ENCODE results near the gene PTPRE.

DNA sequence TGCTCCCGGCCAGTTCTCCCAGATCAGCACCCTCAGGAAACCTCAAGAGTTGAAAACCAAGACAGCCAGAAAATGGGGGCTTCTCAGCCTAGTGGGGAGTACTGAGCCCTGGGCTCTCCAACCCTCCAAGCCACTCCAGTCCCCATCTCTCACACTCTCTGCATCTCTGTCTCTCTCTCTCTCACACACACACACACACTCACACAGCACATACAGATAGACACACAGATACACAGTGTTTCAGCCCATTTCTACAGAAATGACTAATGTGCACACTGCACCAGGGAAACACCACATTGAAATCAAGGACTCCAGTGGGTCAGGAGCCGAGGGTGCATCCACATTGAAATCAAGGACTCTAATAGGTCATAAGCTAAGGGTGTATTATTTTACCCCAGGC lies 111.8 kb downstream of the PTPRE start:
- TF ChIP-seq, protein P1, sequence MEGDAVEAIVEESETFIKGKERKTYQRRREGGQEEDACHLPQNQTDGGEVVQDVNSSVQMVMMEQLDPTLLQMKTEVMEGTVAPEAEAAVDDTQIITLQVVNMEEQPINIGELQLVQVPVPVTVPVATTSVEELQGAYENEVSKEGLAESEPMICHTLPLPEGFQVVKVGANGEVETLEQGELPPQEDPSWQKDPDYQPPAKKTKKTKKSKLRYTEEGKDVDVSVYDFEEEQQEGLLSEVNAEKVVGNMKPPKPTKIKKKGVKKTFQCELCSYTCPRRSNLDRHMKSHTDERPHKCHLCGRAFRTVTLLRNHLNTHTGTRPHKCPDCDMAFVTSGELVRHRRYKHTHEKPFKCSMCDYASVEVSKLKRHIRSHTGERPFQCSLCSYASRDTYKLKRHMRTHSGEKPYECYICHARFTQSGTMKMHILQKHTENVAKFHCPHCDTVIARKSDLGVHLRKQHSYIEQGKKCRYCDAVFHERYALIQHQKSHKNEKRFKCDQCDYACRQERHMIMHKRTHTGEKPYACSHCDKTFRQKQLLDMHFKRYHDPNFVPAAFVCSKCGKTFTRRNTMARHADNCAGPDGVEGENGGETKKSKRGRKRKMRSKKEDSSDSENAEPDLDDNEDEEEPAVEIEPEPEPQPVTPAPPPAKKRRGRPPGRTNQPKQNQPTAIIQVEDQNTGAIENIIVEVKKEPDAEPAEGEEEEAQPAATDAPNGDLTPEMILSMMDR (IDR thresholded peaks at IDR 0.05), result no peak
- TF ChIP-seq, protein P2, sequence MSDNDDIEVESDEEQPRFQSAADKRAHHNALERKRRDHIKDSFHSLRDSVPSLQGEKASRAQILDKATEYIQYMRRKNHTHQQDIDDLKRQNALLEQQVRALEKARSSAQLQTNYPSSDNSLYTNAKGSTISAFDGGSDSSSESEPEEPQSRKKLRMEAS (CRISPR knock-in tag; IDR thresholded peaks at IDR 0.05), result no peak
- no peak for TF ChIP-seq SP1 (CRISPR knock-in tag; conservative IDR thresholded peaks at IDR 0.05)
- TF ChIP-seq CREB1 (CRISPR knock-in tag; IDR thresholded peaks at IDR 0.05), result no peak
- no peak for TF ChIP-seq NFYB (CRISPR knock-in tag; conservative IDR thresholded peaks at IDR 0.05; ENCODE audit: low read depth)
- TF ChIP-seq, protein P3, sequence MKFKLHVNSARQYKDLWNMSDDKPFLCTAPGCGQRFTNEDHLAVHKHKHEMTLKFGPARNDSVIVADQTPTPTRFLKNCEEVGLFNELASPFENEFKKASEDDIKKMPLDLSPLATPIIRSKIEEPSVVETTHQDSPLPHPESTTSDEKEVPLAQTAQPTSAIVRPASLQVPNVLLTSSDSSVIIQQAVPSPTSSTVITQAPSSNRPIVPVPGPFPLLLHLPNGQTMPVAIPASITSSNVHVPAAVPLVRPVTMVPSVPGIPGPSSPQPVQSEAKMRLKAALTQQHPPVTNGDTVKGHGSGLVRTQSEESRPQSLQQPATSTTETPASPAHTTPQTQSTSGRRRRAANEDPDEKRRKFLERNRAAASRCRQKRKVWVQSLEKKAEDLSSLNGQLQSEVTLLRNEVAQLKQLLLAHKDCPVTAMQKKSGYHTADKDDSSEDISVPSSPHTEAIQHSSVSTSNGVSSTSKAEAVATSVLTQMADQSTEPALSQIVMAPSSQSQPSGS (CRISPR knock-in tag; IDR thresholded peaks at IDR 0.05; ENCODE audit: borderline replicate concordance, low read depth), result no peak
- no peak for TF ChIP-seq ZNF232 (CRISPR knock-in tag; IDR thresholded peaks at IDR 0.05)
- TF ChIP-seq ELF4 (CRISPR knock-in tag; IDR thresholded peaks at IDR 0.05; ENCODE audit: low read depth), result no peak
- TF ChIP-seq, protein P4, sequence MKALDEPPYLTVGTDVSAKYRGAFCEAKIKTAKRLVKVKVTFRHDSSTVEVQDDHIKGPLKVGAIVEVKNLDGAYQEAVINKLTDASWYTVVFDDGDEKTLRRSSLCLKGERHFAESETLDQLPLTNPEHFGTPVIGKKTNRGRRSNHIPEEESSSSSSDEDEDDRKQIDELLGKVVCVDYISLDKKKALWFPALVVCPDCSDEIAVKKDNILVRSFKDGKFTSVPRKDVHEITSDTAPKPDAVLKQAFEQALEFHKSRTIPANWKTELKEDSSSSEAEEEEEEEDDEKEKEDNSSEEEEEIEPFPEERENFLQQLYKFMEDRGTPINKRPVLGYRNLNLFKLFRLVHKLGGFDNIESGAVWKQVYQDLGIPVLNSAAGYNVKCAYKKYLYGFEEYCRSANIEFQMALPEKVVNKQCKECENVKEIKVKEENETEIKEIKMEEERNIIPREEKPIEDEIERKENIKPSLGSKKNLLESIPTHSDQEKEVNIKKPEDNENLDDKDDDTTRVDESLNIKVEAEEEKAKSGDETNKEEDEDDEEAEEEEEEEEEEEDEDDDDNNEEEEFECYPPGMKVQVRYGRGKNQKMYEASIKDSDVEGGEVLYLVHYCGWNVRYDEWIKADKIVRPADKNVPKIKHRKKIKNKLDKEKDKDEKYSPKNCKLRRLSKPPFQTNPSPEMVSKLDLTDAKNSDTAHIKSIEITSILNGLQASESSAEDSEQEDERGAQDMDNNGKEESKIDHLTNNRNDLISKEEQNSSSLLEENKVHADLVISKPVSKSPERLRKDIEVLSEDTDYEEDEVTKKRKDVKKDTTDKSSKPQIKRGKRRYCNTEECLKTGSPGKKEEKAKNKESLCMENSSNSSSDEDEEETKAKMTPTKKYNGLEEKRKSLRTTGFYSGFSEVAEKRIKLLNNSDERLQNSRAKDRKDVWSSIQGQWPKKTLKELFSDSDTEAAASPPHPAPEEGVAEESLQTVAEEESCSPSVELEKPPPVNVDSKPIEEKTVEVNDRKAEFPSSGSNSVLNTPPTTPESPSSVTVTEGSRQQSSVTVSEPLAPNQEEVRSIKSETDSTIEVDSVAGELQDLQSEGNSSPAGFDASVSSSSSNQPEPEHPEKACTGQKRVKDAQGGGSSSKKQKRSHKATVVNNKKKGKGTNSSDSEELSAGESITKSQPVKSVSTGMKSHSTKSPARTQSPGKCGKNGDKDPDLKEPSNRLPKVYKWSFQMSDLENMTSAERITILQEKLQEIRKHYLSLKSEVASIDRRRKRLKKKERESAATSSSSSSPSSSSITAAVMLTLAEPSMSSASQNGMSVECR (CRISPR knock-in tag; IDR thresholded peaks at IDR 0.05; ENCODE audit: borderline replicate concordance), result no peak
- TF ChIP-seq FOXK1 (CRISPR knock-in tag; IDR thresholded peaks at IDR 0.05), result no peak
- TF ChIP-seq USF2 (CRISPR knock-in tag; IDR thresholded peaks at IDR 0.05), result no peak
- TF ChIP-seq NFE2L1 (CRISPR knock-in tag; IDR thresholded peaks at IDR 0.05), result no peak
- no peak for TF ChIP-seq ATF1 (CRISPR knock-in tag; IDR thresholded peaks at IDR 0.05)
- TF ChIP-seq KAT7 (CRISPR knock-in tag; IDR thresholded peaks at IDR 0.05; ENCODE audit: borderline replicate concordance), result no peak
